ENCODE results near the gene ACTL8. TPM values are rescaled to one million over a fixed set of nuclear protein-coding genes. Genes with fewer than 3 reads are reported as not detected.

The ACTL8 gene
- total and polyA plus RNA-seq, 8 donors: not detected

DNA sequence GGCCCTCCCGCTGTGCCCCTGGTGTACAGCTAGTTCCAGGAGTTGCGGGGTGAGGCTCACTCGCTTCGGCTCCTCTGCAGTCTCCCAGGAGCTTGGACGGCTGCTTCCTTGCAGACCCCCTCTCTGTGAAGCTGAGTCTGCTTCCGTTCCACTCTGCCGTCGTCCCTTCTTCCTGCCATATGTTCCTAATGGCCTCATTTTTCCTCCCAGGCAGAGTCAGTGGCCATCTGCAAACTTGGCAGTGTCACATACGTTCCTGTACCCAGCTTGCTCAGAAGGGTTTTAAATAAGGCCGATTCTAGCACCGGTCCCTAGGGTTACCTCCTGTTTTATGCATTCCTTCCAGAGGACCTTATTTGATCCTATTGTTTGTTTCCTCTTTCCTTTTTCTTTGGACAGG is 21.3 kb downstream of the ACTL8 start:
- TF ChIP-seq, protein P1, sequence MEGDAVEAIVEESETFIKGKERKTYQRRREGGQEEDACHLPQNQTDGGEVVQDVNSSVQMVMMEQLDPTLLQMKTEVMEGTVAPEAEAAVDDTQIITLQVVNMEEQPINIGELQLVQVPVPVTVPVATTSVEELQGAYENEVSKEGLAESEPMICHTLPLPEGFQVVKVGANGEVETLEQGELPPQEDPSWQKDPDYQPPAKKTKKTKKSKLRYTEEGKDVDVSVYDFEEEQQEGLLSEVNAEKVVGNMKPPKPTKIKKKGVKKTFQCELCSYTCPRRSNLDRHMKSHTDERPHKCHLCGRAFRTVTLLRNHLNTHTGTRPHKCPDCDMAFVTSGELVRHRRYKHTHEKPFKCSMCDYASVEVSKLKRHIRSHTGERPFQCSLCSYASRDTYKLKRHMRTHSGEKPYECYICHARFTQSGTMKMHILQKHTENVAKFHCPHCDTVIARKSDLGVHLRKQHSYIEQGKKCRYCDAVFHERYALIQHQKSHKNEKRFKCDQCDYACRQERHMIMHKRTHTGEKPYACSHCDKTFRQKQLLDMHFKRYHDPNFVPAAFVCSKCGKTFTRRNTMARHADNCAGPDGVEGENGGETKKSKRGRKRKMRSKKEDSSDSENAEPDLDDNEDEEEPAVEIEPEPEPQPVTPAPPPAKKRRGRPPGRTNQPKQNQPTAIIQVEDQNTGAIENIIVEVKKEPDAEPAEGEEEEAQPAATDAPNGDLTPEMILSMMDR (IDR thresholded peaks at IDR 0.05): no peak
- H3K27ac ChIP-seq: no peak overlapping the region
- no peaks in the 10 kb centered on the region for H3K4me1 ChIP-seq
- DNase-seq: no peak
- 75 to 77% methylated on average over 11 of the region's 11 CpGs for WGBS, 2 donors
- H3K36me3 ChIP-seq: no peaks in the 10 kb centered on the region
- no peak for FAIRE-seq
- no peaks in the 10 kb centered on the region for H3K27me3 ChIP-seq
- H3K4me3 ChIP-seq: no peak overlapping the region
- H3K9me3 ChIP-seq: no peaks in the 10 kb centered on the region
- no peak for ATAC-seq
- intact Hi-C loops (cut with DNase I): no loop called here

DNA sequence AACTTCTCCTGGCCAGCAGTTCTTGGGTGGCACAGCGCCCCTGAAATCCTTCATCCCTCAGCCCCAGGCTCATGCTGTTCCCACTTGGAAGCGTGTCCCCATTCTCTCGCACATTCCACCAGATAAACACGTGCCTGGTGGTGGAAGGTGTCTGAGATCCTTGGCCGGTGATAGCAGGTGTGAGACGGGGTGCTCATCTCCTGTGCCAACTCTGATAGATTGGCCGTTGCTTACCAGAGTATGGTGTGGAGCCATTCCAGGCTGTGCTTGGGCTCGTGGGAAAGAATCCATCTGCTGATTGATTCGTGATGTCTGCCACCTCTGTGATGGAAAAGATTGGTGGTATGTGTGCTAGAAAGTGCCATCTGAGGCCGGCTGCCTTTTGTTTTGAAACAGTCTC is 22.2 kb downstream of the ACTL8 start:
- Histone ChIP-seq H3K27ac (no peak overlapping the region), H3K27me3 (no peaks in the 10 kb centered on the region), H3K36me3 (no peaks in the 10 kb centered on the region), H3K9me3 (no peaks in the 10 kb centered on the region), H3K4me1 (no peaks in the 10 kb centered on the region), H3K4me3 (no peak overlapping the region)
- peak in 2 of 4 donors; percentile 48 to 72 for ATAC-seq
- DNase-seq: peak in 1 of 6 donors; percentile 25
- no peak for FAIRE-seq
- WGBS, 2 donors: 24 to 27% methylated on average over 10 of the region's 10 CpGs
- intact Hi-C loops (cut with DNase I): no loop called here
- TF ChIP-seq, protein P1 (IDR thresholded peaks at IDR 0.05): no peak

DNA sequence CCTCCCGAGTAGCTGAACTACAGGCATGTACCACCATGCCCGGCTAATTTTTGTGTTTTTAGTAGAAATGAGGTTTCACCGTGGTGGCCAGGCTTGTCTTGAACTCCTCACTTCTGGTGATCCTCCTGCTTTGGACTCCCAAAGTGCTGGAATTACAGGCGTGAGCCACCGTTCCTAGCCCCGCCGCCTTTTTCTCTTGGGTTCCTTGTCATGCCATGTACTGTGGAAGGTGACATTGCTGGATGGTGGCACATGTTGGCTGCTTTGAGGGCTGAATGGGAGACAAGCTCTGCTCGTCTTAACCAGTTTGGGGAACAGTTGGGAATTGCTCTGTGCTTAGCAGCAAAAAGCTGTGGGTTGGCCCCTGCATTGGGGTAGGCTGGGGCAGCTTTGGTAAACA is 22.7 kb downstream of the ACTL8 start:
- Histone ChIP-seq H3K27me3 (no peaks in the 10 kb centered on the region), H3K4me1 (no peaks in the 10 kb centered on the region), H3K4me3 (no peak overlapping the region), H3K9me3 (no peaks in the 10 kb centered on the region), H3K27ac (no peak overlapping the region), H3K36me3 (no peaks in the 10 kb centered on the region)
- ATAC-seq (no peak), DNase-seq (no peak), FAIRE-seq (no peak)
- intact Hi-C loops (cut with DNase I): no loop called here
- TF ChIP-seq, protein P1 (IDR thresholded peaks at IDR 0.05): no peak
- 83 to 90% methylated on average over 8 of the region's 8 CpGs for WGBS, 2 donors

DNA sequence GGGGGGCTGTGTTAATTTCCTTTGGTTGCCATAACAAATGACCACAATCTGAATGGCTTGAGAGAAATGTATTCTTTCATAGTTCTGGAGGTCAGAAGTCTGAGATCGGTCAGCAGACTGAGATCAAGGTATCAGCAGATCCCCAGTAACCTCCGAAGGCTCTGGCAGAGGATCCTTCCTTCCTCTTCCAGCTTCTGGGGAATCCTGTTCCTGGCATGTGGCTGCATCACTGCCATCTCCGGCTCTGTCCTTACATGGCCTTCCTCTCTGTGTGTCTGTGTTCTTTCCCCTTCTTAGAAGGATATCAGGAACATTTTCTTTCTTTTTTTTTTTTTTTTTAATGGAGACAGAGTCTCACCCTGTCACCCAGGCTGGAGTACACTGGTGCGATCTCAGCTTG is 25.8 kb downstream of the ACTL8 start:
- Histone ChIP-seq H3K4me3 (no peak overlapping the region), H3K27ac (no peak overlapping the region), H3K4me1 (no peaks in the 10 kb centered on the region), H3K27me3 (no peaks in the 10 kb centered on the region), H3K36me3 (no peaks in the 10 kb centered on the region), H3K9me3 (no peaks in the 10 kb centered on the region)
- TF ChIP-seq, protein P1 (IDR thresholded peaks at IDR 0.05): no peak
- no peak for ATAC-seq
- WGBS, 2 donors: 74 to 93% methylated on average over 4 of the region's 4 CpGs
- no peak for DNase-seq
- FAIRE-seq: no peak
- intact Hi-C loops (cut with DNase I): no loop called here

DNA sequence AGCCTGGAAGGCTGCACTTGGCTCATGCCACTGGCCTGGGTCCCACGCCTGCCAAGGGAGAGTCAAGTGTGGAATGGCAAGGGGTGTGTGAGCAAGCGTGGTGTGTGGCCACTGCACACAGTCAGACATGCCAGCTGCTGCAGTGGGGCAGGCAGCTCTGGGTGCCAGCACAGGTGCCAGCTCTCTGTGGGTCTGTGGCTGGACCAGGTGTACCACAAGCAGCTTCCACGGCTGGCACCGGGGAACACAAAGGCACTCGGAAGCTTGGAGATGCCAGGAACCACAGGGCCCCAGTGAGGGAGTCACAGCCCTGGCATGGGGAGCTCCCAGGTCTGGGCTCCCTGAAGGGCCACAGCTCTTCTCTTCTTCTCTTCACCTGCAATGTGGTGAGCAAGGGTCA is 34.8 kb downstream of the ACTL8 start:
- 89 to 97% methylated on average over 5 of the region's 5 CpGs for WGBS, 2 donors

More for the DNA sequence above, 34.8 kb downstream of the ACTL8 start:
- Histone ChIP-seq H3K4me1 (no peaks in the 10 kb centered on the region), H3K27ac (no peak overlapping the region), H3K4me3 (no peak overlapping the region), H3K9me3 (no peaks in the 10 kb centered on the region), H3K36me3 (no peaks in the 10 kb centered on the region), H3K27me3 (no peaks in the 10 kb centered on the region)
- no peak for ATAC-seq
- TF ChIP-seq, protein P1 (IDR thresholded peaks at IDR 0.05): no peak
- intact Hi-C loops (cut with DNase I): no loop called here
- DNase-seq: no peak
- no peak for FAIRE-seq
